SK-N-MC (cell line): ENCODE data around the gene CD300A.

ENCODE experiments used
- EZH2 ChIP-seq: fragments of 200-600 bp; sonication (generic); IDR thresholded peaks from one replicate; pipeline ENCODE4 v1.6.1; 2017; ENCODE audit warnings: antibody characterized with exemption
- FOXP2 ChIP-seq: optimal IDR thresholded peaks from 2 replicates; pipeline ENCODE3; 2011; ENCODE audit warnings: mild to moderate bottlenecking, moderate library complexity; ENCODE audit not compliant: insufficient read depth; ENCODE audit errors: extremely low read length, control extremely low read depth
- POLR2AphosphoS5 ChIP-seq: IDR thresholded peaks from 2 replicates; pipeline ENCODE4 v1.6.1; 2012; ENCODE audit warnings: mild to moderate bottlenecking, low read depth, low read length, borderline replicate concordance

GRCh38 chr17:74520016-74520434 lies 53.6 kb downstream of the CD300A start:
- TF ChIP-seq POLR2AphosphoS5 (no peak), EZH2 (no peak), FOXP2 (no peak)
